D341Med (cell line): ENCODE results near the gene DDX27.

Source experiments
- DNase-seq: peaks from one replicate; pipeline ENCODE4 v3.0.0; 2012; ENCODE audit warnings: low spot score

Gene DDX27

DNA sequence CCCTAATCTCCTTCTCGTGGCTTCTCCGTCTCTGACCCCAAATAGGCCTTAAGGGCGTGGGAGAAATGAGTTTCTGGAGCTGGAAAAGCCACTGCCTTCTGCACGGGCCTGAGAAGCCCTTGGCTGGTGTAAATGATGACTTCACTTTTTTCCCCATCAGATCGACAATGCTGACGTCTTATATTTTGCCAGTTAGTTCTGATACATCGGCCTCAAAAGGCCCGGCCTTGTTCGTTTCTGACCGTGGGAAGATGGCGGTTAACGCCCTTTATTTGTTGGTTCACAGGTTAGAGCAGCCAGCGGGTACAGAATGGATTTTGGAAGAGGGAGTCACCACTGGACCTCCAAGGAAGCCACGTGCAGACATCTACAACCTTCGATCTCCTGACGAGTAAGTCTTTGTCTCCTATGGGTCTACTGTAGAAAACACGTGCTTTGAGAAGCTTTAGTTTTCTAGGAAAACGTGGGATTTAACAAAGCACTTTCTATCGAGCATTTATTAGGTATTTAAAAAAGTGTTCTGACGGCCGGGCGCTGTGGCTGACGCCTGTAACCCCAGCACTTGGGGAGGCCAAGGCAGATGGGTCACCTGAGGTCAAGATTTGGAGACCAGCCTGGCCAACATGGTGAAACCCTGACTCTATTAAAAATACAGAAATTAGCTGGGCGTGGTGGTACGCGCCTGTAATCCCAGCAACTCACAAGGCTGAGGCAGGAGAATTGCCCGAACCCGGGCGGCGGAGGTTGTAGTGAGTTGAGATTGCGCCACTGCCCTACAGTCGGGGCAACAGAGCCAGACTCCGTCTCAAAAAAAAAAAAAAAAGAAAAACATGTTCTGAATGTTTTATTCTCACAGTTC, 59.8 kb downstream of the DDX27 start:
- no peak for DNase-seq

DNA sequence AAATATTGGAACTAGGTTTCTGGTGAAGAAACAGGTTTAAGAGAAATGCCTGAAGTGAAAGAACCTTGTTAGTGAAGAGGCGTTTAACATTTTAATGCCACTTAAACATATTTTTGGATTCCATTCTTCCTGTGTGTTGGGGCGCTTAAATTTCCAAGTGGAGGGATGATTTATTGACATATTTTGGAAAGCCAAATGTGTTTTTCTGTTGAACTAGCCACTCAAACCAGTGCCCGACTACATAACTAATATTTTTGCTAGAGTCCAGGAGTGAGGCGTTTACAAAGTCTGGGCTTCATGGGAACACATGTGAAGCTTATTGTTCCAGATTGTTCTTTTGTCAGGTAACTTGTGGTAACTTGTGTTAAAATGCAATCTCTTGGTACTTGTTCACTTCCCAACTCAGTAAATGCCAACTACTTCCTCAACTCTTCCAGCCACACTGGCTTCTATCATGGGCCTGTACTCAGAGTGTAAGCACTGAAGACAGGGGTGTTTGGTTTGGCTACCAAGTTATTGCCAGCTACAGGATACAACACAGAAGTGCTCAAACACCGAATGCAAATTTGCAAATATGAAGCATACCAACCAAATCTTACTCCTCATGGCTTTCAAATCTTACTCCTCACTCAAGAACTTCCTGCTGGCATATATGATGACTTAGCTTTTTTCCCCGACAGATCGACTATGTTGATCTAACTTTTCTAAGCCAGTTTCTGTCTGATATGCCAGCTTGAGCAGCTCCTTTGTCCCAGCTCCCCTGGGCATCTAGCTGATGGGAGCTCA, 60.7 kb downstream of the DDX27 start:
- no peak for DNase-seq

DNA sequence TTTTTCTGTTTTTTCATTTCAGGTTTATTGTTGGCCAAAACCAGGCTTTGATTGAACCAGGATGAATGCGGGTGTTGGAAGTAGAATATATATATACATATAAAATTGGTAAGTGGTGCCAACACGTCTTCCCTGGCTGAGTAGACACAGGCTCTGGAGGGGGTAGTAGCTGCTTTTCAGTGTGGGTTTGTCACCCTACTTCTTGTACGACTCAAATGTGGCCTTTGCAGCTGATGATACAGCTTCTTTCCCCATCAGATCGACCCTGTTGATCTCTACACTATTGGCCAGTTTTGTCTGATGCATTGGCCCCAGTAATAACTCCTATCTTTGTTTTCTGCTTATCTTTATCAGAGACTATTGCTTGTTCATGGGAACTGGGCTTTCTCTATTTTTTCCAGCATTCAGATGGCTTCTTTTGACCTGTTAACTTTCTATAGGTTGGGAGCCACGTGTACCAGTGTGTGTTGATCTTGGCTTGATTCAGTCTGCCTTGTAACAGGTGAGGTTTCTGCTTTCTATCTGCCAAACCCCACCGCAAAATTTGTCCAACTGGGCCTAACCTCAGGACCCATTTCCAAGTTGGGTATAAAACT, 61.3 kb downstream of the DDX27 start:
- DNase-seq, result no peak

DNA sequence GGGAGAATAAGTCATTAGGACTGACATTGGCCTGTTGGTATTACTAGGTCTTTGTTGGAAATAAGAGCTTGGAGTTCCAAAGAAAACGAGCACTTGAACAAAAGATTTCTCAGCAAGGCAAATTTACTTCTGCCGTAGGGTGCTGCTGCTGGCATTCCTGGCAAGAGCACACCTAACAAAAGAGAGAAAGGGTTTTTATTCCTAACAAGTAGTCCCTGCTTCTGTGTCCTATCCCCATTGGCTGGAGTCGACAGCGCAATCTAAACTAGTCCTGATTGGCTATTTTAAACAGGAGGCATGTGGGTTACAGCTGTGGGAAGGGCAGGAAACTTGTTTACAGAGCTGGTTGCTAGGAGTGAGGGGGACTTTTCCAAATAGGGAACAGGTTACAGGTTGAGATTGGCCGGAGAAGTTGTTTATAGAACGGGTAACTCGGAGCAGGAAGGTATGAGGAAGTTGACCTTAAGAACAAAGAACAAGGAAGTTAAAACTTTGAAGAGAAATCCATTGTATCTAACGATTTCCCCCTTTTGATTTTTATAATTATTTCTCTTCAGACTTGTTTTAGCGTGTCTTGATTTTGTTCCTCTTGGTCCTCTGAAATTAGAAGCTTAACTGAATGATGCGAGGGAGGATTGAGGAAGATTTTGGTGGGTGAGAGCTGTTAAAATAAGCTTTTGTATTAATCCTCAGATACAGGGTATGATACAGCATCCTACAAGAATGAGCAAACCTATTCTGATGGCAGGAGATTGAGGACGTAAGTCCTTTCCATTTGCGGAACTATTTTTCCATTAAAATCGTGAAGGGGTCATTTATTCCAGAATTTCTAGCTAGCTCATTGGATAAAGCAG, 62.1 kb downstream of the DDX27 start:
- no peak for DNase-seq

DNA sequence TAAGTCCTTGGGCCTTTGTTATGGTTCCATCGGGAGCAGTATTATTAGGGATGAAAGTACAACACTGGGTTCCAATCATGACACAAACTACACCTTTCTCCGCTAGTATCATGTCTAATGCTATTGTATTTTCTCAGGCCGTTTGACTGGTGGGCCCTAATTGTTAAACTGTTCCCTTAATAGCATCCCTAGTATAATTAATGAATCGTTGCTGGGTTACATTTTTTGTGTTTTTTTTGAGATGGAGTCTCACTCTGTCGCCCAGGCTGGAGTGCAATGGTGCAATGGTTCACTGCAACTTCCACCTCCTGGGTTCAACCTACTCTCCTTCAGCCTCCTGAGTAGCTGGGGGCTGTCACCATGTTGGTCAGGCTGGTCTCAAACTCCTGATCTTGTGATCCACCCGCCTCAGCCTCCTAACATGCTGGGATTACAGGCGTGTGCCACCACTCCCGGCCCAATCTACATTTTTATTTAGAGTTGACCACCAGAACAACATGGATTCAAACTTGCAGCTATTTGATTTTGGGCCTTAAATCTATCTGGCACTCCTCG, 62.8 kb downstream of the DDX27 start:
- DNase-seq, result no peak

DNA sequence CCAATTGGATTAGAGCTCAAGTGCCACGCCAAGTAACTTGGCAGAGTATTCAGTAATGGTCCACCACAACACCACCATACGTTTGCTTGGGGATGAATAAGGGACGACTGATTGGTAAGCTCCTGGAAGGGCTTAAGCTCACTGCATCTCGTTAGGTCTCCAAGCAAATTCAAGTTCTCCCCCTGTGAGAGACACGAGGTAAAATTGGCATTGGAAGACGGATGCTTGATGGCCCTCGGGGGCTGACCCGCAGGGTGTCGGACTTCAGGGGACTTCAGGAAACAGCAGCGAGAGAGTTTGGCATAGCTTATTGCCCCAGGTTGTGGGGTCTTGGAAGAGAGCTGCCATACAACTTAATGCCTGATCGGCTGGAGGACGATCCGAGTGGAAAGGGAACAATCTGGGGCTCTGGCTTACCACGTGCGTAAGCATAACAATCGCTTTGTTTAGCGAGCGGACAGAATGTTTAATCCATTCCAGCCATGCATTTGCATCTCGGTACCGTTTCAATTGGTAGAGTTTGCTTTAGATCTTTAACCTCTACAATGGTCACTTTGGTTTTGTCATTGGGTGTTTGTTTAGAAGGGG, 63.5 kb downstream of the DDX27 start:
- no peak for DNase-seq

DNA sequence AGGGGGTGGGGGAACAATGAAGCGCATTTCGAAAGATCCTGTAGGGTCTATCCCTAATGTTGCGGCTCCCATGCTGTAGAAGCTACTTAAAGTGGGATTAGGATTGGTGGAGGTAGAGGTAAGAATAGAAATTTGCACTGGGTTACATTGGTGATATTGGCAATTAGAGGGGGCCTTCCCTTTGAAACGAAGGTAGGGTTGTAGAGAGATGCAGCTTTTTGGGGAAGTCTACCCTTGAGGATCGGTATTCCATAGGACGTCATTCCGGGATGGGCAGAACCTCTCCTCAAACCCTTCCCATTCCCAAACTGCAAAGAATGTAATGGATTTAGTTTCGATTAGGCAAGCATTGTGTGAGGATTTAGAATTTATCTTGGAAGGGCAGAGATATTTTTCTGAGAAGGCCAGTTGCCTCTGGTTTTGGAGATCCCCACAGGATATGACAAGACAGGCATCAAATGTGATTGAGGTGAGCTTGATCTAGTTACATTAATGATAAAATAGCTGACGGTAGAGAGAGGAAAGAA, 64.0 kb downstream of the DDX27 start:
- DNase-seq, result no peak

DNA sequence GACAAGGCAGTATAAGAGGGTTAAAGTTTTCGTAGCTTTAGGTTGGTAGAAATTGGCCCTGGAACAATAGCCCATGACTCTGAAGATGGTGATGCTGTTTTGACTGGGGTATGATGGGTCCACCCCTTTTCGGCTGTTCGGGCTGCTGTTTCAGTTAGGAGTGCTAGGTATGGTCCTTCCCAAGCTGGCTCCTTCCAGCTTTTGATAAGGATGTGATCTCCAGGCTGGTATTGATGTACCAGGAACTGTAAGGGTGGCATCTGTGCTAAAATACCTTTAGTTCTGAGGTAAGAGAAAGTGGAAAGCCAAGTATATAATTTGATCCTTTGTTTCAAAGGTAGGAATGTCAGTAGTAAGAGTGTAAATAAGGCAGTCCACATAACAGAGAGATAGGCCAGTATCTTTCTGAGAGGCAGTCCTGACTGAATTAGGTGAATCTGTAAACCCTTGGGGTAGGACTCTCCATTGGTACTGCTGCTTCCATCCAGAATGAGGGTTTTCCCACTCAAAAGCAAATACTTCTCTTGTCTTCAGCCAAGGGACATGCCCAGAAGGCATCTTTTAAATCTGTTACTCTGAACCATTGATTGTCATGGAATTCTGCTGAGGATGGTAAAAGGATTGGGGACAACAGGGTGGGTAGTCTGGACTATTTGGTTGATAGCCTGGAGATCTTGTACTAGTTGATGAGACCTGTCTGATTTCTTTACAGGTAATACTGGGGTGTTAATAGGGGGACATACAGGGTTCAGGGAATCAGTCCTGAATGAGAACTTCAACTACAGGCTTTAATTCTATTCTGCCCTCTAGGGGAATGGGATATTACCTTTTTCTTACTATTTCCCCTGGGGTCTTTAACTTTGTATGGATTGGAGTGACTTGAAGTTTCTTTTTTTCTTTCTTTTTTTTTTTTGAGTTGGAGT, 64.7 kb downstream of the DDX27 start:
- no peak for DNase-seq

DNA sequence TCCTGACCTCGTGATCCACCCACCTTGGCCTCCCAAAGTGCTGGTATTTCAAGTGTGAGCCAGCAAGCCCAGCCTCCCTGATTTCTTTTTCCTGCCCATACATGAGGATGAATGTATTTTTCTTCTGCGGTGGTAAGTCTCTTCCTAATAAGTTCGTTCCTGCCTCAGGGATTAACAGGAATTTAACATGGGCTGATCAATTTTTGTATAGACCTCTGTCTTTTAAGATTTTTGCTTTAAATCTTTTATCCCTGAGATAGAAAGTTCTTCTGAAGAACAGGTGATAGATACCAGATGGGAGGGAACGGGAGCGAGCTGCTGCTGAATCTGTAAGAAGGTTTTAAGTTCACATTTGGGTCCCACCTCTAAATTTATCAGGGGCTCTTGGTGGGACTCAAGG, 65.6 kb downstream of the DDX27 start:
- DNase-seq, result no peak

DNA sequence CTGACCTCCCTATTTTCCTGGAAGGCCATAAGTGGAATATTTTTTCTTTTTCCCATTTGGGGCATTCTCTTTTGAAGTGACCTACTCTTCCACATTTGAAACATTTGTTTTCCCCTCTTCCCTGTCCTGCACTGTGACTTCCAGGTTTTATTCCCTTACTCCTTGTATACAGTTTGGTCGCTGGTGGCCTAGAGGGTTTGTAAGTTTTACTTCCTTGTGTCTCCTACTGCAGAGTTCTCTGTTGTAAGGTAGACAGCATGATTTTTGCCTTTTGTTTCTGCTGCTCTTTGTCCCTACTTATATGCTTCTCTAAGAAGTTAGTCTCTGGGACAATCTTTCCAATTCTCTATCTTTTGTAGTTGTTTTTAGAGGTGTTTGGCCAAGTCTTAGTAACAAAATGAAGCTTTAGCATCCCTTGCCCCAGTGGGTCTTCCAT, 66.0 kb downstream of the DDX27 start:
- DNase-seq, result no peak

DNA sequence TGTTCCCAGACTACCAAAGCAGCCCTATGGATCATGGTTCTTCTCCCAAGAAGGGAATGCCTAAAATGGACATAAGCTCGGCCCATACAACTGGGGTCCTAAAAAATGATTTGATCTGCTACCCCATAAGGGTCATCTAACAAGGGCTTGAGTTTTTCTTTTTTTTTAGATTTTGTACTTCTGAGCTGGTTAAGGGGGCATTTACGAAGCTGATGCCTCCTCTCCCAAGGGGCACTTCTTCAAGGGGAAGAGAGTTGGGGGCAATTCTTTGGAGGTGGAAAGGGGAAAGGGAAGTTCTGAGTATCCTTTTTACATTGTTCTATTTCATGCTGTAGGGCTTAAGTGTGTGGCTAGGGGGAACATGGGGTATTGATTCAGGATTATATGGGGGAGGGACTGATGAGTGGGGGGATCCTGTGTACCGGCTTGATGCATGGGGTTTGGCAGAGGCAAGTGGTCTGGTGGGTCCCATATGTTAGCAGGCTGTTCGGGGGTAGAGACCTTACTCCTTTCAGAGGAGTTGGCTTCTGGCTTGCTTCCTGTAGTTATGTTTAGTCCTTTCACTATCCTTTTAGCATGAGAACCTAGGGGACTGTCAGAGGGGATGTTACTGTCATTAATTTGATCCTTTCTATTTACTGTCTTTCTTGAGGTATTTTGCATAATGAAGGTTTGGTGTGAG, 66.7 kb downstream of the DDX27 start:
- no peak for DNase-seq

DNA sequence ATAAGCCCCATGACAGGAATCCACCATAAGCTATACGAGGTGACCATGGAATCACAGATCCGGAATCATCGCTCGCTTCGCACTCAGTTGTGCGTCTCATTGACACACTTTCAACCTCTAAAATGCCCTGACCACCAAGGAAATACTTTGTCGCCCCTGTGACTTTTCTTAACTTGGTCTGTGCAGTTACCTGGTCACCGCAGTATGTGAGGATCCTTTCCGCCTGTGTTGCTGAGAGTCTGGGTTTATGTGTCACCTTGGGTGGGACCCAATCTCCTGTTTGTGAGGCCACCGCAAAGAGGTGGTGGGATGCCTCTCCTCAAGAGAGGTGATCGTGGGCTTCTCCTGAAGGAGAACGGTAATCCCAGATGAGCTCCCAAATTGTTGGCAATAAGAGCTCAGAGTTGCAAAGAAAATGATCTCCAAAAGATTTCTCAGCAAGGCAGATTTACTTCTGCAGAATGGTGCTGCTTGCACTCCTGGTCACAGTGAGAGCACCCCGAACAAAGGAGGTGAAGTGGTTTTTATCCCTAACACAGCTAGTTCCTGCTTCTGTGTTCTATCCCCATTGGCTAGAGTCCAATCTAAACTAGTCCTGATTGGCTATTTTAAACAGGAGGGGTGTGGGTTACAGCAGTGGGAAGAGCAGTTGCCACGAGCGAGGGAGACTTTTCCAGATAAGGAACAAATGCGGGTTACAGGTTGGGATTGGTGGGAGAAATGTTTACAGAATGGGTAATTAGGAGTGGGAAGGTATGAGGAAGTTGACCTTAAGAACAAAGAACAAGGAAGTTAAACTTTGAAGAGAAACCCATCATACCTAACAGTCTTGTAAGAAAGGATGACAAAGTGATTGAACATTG, 67.7 kb downstream of the DDX27 start:
- DNase-seq, result no peak

DNA sequence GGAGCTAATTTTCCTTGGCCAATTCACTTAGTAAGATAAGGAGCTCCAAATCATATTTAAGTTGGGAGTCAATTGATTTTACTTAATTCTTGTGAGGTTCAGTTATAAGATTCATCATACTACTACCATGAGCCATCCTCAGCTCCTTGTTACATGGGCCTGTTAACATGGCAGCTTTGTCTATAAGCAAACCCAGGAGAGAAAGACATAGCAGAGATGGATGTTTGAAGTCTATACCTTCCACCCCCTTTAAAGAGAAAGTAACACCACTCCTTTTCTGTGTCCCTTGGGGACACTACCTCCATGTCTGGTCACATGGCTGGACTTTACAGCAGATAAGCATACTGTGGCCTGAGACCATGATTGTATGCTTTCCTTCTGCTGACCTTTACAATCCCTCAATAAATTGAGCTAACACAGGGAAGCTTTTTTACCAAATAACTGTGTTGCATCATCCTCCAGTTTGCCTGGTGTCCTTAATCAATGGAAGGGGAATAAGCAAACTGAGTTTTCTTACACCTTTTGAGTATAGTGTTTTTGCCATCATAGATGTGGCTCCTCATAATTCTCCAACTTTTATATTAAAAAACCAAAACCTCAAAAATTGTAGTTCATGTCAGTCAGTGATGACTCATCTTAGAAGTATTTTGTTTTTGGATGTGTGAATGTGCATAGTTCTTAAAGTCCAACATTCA, 68.5 kb downstream of the DDX27 start:
- DNase-seq, result no peak

DNA sequence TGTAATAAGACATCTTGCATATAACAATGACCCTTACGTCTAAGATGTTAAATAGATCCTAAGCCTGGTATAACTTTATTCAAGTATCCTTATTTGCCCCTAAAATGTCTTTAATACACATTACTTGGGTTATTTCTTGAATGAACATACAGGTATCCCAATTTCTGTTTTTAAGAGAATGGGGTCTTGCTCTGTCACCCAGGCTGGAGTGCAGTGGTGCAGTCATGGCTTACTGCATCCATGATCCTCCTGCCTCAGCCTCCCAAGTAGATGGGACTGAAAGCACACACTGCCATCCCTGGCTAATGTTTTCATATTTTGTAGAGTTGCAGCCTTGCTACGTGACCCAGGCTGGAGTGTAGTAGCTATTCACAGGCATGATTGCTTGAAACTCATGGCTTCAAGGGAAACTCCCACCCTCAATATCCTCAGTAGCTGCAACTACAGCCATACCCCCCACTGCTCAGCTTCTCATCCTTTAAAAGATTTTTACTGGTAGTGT, 69.1 kb downstream of the DDX27 start:
- DNase-seq, result no peak

DNA sequence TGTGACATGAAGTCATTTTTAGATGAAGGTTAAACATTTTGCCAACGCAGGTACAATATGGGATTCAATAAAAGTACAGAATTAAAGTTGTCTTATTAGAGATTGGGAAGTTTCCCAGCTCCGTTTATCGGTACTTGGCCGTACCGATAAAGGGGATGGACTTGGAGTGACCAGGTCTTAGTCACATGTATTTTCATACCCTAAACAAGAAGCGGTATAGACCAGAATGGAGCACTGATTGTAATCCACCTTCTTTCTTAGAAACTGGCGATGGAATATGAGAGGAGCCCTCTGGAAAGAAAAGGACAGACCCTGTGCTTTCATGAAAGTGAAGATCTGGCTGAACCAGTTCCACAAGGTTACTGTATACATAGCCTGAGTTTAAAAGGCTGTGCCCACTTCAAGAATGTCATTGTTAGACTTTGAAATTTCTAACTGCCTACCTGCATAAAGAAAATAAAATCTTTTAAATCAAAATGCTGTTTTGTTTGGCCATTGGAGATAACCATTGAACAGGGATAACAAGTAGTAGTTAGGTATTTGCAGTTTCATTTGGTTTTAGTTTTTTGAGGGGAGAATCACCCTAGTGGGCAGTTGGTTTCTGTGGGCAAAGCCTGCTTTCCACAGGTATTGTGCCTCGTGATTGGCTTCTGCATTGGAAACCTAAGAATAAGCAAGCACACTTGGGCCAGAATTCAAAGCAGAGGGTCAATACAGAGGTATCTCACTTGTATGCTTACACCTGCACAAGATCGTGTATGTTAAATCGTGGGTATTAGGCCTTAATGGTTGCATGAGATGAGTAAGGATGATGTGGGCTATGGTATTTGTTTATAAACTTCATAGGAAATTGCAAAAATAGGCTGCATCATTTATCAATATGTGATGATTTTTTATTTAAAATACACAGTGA, 69.8 kb downstream of the DDX27 start:
- DNase-seq, result no peak

DNA sequence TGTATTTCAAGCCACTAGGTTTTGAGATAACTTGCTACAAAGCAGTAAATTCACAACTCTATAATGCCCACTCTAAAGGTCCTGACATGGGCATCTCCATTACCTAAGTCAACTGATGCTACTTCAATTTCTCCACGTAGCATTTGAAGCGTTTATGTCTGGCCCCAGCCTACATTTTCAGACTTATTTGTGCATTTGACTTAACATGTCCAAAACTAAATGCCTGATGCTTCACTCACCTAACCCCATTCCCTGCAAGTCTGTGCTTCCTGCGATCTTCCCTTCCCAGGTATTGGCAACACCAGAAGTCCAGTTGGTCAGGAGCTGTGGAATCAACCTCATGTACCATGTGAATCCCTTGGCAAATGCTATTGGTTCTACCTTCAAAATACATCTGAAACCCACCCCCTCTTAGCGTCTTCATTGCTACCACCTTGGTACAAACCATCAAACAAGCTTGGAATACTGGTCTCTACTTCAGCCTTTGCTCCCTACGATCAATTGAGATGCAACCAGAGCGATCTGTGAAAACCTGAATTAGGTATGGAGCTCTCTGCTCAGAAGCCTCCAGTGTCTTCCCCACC, 71.5 kb downstream of the DDX27 start:
- no peak for DNase-seq
